GM12878 (cell line): ENCODE results near the gene TUSC1. TPM values are rescaled to one million over a fixed set of nuclear protein-coding genes. Genes with fewer than 3 reads are reported as not detected.

Source experiments
- ATAC-seq: fragments of 200-7000 bp; cut with Tn5 transposase; 3 replicates; pipeline ENCODE4 v1.9.1; 2020; ENCODE audit warnings: mild to moderate bottlenecking, moderate library complexity
- BruUV-seq: library from RNA; stranded (reverse); fragments of 400-500 nt; replicated peaks from 2 replicates; lab custom pipeline; 2021; lab: Mats Ljungman, UMichigan
- CTCF ChIA-PET: fragments of 300-600 bp; sonication (Branson Sonifier 250); formaldehyde crosslinking; extraction: SDS; loops from one replicate; lab custom pipeline; 2021; ENCODE audit warnings: inconsistent platforms; lab: Yijun Ruan, JAX
- POLR2A ChIA-PET: fragments of 350-600 bp; formaldehyde crosslinking; extraction: SDS; loops from one replicate; lab custom pipeline; 2021; ENCODE audit warnings: inconsistent platforms; lab: Charles Lee
- RAD21 ChIA-PET: fragments of 300-600 bp; sonication (Branson Sonifier 250); formaldehyde crosslinking; loops from one replicate; lab custom pipeline; 2023; ENCODE audit warnings: antibody characterized with exemption; ENCODE audit not compliant: unreplicated experiment; lab: Charles Lee
- SMC1A ChIA-PET: fragments of 300-600 bp; sonication (Branson Sonifier 250); formaldehyde crosslinking; loops from one replicate; lab custom pipeline; 2023; ENCODE audit not compliant: unreplicated experiment, uncharacterized antibody; lab: Charles Lee
- DNase-seq: peaks from one replicate; pipeline ENCODE4 v3.0.0-alpha.2; 2011; ENCODE audit warnings: low read depth, low spot score
- FAIRE-seq: peaks from 3 replicates; lab custom pipeline; 2011; peaks lifted over from hg19 to GRCh38; lab: Jason Lieb, UNC
- H2AFZ ChIP-seq: 2 replicates; pipeline ENCODE4 v1.6.0; 2011; ENCODE audit warnings: low read depth, low read length, control low read depth; ENCODE audit not compliant: control insufficient read depth
- H3K27ac ChIP-seq: 2 replicates; pipeline ENCODE4 v1.5.1; 2011; ENCODE audit warnings: control low read depth; ENCODE audit not compliant: control insufficient read depth, insufficient read depth
- H3K27me3 ChIP-seq, 2 experiments: replicated peaks in 1 of 2; 2 replicates each; pipeline versions ENCODE4 v1.6.0 to v1.6.1; 2011; ENCODE audit warnings: low read length in 1 of 2; ENCODE audit not compliant: control insufficient read depth in 2 of 2, insufficient read depth in 2 of 2
- H3K36me3 ChIP-seq, 2 experiments: 2 replicates each; pipeline ENCODE4 v1.5.1; 2011; ENCODE audit warnings: low read length in 1 of 2; ENCODE audit not compliant: control insufficient read depth in 2 of 2, insufficient read depth in 2 of 2
- H3K4me1 ChIP-seq: 2 replicates; pipeline ENCODE4 v1.6.1; 2011; ENCODE audit warnings: mild to moderate bottlenecking, low read length, moderate library complexity, mixed read lengths; ENCODE audit not compliant: control insufficient read depth, insufficient read depth
- H3K4me2 ChIP-seq: 2 replicates; pipeline ENCODE4 v1.6.0; 2011; ENCODE audit warnings: control low read depth; ENCODE audit not compliant: control insufficient read depth, insufficient read depth
- H3K4me3 ChIP-seq: fragments of 200-600 bp; sonication (generic); 2 replicates; pipeline ENCODE4 v1.5.1; 2016
- H3K79me2 ChIP-seq: 2 replicates; pipeline ENCODE4 v1.6.0; 2011; ENCODE audit warnings: low read length; ENCODE audit not compliant: control insufficient read depth, insufficient read depth
- H3K9ac ChIP-seq: 2 replicates; pipeline ENCODE4 v1.8.0; 2011; ENCODE audit warnings: low read length, control low read depth, mixed read lengths; ENCODE audit not compliant: control insufficient read depth, insufficient read depth
- H3K9me3 ChIP-seq: replicated peaks from 3 replicates; pipeline ENCODE4 v1.5.1; 2011; ENCODE audit warnings: mild to moderate bottlenecking, low read length; ENCODE audit not compliant: control insufficient read depth, insufficient read depth
- H4K20me1 ChIP-seq: 2 replicates; pipeline ENCODE4 v1.6.0; 2011; ENCODE audit not compliant: control insufficient read depth, insufficient read depth
- BACH1 ChIP-seq: fragments of 450-650 bp; IDR thresholded peaks from 2 replicates; pipeline ENCODE4 v1.6.1; 2017; ENCODE audit warnings: mild to moderate bottlenecking, borderline replicate concordance
- BCL11A ChIP-seq: IDR thresholded peaks from 2 replicates; pipeline ENCODE4 v1.6.1; 2011; ENCODE audit warnings: low read depth, low read length
- BRCA1 ChIP-seq: IDR thresholded peaks from 2 replicates; pipeline ENCODE4 v1.6.1; 2011; ENCODE audit warnings: low read depth, low read length, improper control_type of control experiment
- FOS ChIP-seq: IDR thresholded peaks from 3 replicates; pipeline ENCODE4 v1.6.1; 2011; ENCODE audit warnings: borderline replicate concordance; ENCODE audit not compliant: insufficient read length; ENCODE audit errors: extremely low read depth
- HCFC1 ChIP-seq: fragments of 150-350 bp; IDR thresholded peaks from 2 replicates; pipeline ENCODE4 v1.6.1; 2014; ENCODE audit warnings: low read length
- IKZF1 ChIP-seq: fragments of 450-650 bp; conservative IDR thresholded peaks from 2 replicates; pipeline ENCODE4 v1.6.1; 2017; ENCODE audit warnings: antibody characterized with exemption, mild to moderate bottlenecking
- MYC ChIP-seq: IDR thresholded peaks from 2 replicates; pipeline ENCODE4 v1.6.1; 2011; ENCODE audit warnings: mild to moderate bottlenecking, low read length, moderate library complexity, inconsistent platforms; ENCODE audit not compliant: insufficient read depth, insufficient replicate concordance, insufficient read length, severe bottlenecking
- POLR2AphosphoS2 ChIP-seq: IDR thresholded peaks from 2 replicates; pipeline ENCODE4 v1.6.1; 2011; ENCODE audit warnings: low read depth, mild to moderate bottlenecking, low read length, improper control_type of control experiment, moderate library complexity
- RB1 ChIP-seq: fragments of 450-650 bp; formaldehyde crosslinking; IDR thresholded peaks from 2 replicates; pipeline ENCODE4 v1.6.1; 2017; ENCODE audit warnings: mild to moderate bottlenecking, borderline replicate concordance
- TBL1XR1 ChIP-seq: IDR thresholded peaks from 2 replicates; pipeline ENCODE4 v1.6.1; 2012; ENCODE audit warnings: low read depth, low read length, improper control_type of control experiment
- ZNF207 ChIP-seq: fragments of 450-650 bp; IDR thresholded peaks from 2 replicates; pipeline ENCODE4 v1.6.1; 2014; ENCODE audit warnings: antibody characterized with exemption, mild to moderate bottlenecking, borderline replicate concordance
- ZNF274 ChIP-seq: IDR thresholded peaks from one replicate; pipeline ENCODE4 v1.8.0; 2011; ENCODE audit not compliant: insufficient read length, insufficient read depth
- WGBS: methylation state at CpG from one replicate; pipeline ENCODE4 v1.1.6; 2016; ENCODE audit warnings: low lambda C conversion rate; ENCODE audit not compliant: insufficient replicate concordance, insufficient coverage; ENCODE audit errors: missing lambda C conversion rate; 5-methylcytosine and 5-hydroxymethylcytosine counted together
- in situ Hi-C: fragments of 300-500 bp; cut with MboI; formaldehyde crosslinking; loops from 9 replicates; pipeline ENCODE4 v1.14.3; 2018; ENCODE audit warnings: mixed read lengths
- intact Hi-C: fragments of 100-400 bp; cut with micrococcal nuclease; formaldehyde crosslinking; loops from one replicate; pipeline ENCODE4 v1.14.2; 2022; ENCODE audit not compliant: unreplicated experiment
- polyA plus RNA-seq, 11 experiments: library from polyadenylated mRNA; depleted of rRNA in 4 of 11; unstranded in 6 of 11; stranded (reverse) in 5 of 11; fragments of >200 nt; fragmentation: Nextera tagmentation in 4 of 11; fragmentation: Illumina TruSeq in 1 of 11; extraction: Ambion mirVana in 4 of 11; extraction: Trizol in 1 of 11; gene quantifications; 1 replicate in 1 of 11; 2 replicates in 10 of 11; pipeline versions ENCODE4 v1.2.1 to v1.2.3, GENCODE V29; 2011 to 2016; ENCODE audit warnings: inconsistent platforms in 2 of 11, missing spikeins in 2 of 11, low read depth in 1 of 11
- total RNA-seq, 4 experiments: library from RNA; depleted of rRNA in 3 of 4; stranded (reverse); fragments of >200 nt in 3 of 4; fragmentation: Illumina TruSeq in 1 of 4; extraction: Trizol in 1 of 4; gene quantifications; 2 replicates each; pipeline versions ENCODE4 v1.2.1 to v1.2.3, GENCODE V29; 2013 to 2021
- TF ChIP-seq, protein P1 (sequence below): fragments of 450-650 bp; IDR thresholded peaks from 2 replicates; pipeline ENCODE4 v1.6.1; 2018; ENCODE audit warnings: borderline replicate concordance, mild to moderate bottlenecking; ENCODE audit not compliant: partially characterized antibody
- TF ChIP-seq, protein P2 (sequence below): IDR thresholded peaks from 2 replicates; pipeline ENCODE4 v1.6.1; 2011; ENCODE audit warnings: mild to moderate bottlenecking, low read depth, low read length, moderate library complexity; ENCODE audit not compliant: insufficient replicate concordance

The TUSC1 gene
- total and polyA plus RNA-seq, 10 of the 15 experiments (the other 5 are each of a cell fraction or from before 2014, with no cell fraction given): not detected

DNA sequence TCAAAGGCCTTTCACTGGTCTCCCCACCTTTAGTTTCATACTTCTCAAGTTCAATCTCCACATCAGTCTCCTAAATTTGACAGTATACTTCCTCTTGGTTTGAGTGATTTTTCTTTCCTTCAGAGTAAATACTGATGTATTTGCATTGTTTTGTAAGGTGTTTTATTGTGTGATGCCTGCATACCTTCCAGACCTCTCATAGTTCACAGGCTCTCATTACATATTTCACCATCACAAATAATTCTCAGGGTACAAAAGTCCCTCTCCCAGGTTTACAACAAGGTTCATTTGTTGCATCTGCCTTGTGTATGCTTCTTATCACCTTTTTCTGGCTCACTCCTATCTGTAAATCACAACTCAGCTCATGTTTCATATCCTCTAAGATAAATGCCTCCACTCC, 22.2 kb upstream of the TUSC1 start:
- ChIA-PET CTCF (interaction anchor here (0.6 kb wide), 1 partner anchor 233 kb away, joined by 3 read pairs; no protein-coding TSS in a partner anchor), SMC1A (interaction anchor here (1.4 kb wide), 1 partner anchor 10 kb away, joined by 3 read pairs; no protein-coding TSS in a partner anchor), POLR2A (no interaction called here), RAD21 (no interaction called here)
- Histone ChIP-seq H3K36me3 (no peaks in the 10 kb centered on the region), H3K4me2 (no peak overlapping the region), H3K79me2 (no peaks in the 10 kb centered on the region), H3K9ac (no peak overlapping the region), H3K27ac (no peak overlapping the region), H3K9me3 (no peaks in the 10 kb centered on the region), H2AFZ (no peak overlapping the region), H3K4me3 (no peak overlapping the region)
- intact Hi-C loops (no loop called here), in situ Hi-C loops (no loop called here)
- BruUV-seq: no TSS peak
- FAIRE-seq: no peak
- DNase-seq: no peak
- ATAC-seq: no peak
- TF ChIP-seq ZNF274 (no peak), POLR2AphosphoS2 (no peak), TBL1XR1 (no peak), BCL11A (no peak), RB1 (no peak), BRCA1 (no peak), HCFC1 (no peak)
- TF ChIP-seq, all 136 proteins: peak for 0
- H3K4me1 ChIP-seq: no peaks in the 10 kb centered on the region
- H3K27me3 ChIP-seq: no peaks in the 10 kb centered on the region
- no peaks in the 10 kb centered on the region for H4K20me1 ChIP-seq

DNA sequence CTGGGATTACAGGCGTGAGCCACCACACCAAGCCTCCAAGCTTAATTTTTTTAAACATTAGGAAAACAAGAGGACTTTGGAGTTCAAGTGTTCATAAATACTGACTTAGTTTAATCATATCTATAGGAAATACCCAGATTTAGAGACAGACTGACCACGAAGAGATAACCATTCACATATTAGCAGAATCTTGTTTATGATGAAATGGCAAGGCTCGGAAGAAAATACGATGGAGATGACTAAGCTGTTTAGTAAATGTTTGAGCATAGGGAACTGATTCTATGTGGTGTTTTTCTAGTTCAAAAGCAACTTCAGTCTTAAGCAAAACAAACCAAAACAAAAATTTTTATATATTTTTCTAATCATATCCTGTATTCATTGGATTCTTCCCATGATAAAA, 13.5 kb upstream of the TUSC1 start:
- no peak for FAIRE-seq
- in situ Hi-C loops: no loop called here
- TF ChIP-seq FOS (no peak), MYC (no peak), ZNF207 (no peak), TBL1XR1 (no peak), BACH1 (no peak), IKZF1 (no peak)
- TF ChIP-seq, protein P1, sequence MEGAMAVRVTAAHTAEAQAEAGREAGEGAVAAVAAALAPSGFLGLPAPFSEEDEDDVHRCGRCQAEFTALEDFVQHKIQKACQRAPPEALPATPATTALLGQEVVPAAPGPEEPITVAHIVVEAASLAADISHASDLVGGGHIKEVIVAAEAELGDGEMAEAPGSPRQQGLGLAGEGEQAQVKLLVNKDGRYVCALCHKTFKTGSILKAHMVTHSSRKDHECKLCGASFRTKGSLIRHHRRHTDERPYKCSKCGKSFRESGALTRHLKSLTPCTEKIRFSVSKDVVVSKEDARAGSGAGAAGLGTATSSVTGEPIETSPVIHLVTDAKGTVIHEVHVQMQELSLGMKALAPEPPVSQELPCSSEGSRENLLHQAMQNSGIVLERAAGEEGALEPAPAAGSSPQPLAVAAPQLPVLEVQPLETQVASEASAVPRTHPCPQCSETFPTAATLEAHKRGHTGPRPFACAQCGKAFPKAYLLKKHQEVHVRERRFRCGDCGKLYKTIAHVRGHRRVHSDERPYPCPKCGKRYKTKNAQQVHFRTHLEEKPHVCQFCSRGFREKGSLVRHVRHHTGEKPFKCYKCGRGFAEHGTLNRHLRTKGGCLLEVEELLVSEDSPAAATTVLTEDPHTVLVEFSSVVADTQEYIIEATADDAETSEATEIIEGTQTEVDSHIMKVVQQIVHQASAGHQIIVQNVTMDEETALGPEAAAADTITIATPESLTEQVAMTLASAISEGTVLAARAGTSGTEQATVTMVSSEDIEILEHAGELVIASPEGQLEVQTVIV: no peak
- TF ChIP-seq, protein P2, sequence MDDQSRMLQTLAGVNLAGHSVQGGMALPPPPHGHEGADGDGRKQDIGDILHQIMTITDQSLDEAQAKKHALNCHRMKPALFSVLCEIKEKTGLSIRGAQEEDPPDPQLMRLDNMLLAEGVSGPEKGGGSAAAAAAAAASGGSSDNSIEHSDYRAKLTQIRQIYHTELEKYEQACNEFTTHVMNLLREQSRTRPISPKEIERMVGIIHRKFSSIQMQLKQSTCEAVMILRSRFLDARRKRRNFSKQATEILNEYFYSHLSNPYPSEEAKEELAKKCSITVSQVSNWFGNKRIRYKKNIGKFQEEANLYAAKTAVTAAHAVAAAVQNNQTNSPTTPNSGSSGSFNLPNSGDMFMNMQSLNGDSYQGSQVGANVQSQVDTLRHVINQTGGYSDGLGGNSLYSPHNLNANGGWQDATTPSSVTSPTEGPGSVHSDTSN: no peak

More for the DNA sequence above, 13.5 kb upstream of the TUSC1 start:
- Histone ChIP-seq H3K79me2 (no peaks in the 10 kb centered on the region), H3K4me3 (no peak overlapping the region), H3K4me2 (no peak overlapping the region), H3K9me3 (no peaks in the 10 kb centered on the region), H2AFZ (no peak overlapping the region), H3K27ac (no peak overlapping the region), H3K9ac (no peak overlapping the region), H3K27me3 (no peaks in the 10 kb centered on the region), H4K20me1 (no peaks in the 10 kb centered on the region), H3K4me1 (no peaks in the 10 kb centered on the region), H3K36me3 (no peaks in the 10 kb centered on the region)
- CTCF ChIA-PET: no interaction called here
- no peak for ATAC-seq
- 38% methylated on average over 4 of the region's 4 CpGs for WGBS
- RAD21 ChIA-PET: no interaction called here
- intact Hi-C loops: no loop called here
- SMC1A ChIA-PET: no interaction called here
- no TSS peak for BruUV-seq
- POLR2A ChIA-PET: no interaction called here
- no peak for DNase-seq
